Measurements from ENCODE around the gene KCNH4.

Gene KCNH4

DNA sequence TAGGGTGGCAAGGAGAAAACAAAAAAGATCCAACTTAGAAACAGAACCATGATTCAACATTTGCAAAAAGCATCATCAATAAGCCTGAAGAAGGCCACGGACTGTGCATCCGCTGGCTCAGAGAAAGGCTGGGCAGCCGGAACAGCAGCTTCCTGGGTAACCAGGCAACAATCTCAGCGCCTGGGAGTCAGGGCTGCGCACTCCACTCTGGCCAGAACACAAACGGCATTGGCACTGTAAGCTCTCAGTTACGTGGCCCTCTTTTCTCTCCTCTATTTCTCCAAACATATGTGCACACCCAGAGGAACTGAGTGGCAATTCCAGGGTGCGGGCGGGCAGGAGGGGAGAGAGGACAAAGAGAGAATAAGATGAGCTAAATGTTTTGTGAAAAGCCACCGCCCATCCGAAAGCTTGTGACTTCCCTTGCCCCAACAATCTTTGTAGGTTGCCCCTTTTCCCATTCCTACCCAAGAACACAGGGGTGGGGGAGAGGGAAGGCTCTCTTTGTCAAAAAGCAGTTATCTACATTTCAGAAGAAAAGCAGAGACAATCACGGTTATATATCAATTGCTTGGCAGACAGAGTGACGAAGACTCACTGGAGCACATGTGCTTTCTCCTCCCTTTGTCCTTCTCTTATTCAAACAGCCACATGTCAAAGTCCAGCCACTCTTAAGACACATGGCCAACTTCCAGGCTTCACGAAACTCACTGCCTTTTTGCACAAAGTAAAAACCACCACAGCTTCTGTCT is 19.9 kb upstream of the KCNH4 start:
- TF ChIP-seq ZFX (IDR thresholded peaks at IDR 0.05): no peak
- TF ChIP-seq, protein P1, sequence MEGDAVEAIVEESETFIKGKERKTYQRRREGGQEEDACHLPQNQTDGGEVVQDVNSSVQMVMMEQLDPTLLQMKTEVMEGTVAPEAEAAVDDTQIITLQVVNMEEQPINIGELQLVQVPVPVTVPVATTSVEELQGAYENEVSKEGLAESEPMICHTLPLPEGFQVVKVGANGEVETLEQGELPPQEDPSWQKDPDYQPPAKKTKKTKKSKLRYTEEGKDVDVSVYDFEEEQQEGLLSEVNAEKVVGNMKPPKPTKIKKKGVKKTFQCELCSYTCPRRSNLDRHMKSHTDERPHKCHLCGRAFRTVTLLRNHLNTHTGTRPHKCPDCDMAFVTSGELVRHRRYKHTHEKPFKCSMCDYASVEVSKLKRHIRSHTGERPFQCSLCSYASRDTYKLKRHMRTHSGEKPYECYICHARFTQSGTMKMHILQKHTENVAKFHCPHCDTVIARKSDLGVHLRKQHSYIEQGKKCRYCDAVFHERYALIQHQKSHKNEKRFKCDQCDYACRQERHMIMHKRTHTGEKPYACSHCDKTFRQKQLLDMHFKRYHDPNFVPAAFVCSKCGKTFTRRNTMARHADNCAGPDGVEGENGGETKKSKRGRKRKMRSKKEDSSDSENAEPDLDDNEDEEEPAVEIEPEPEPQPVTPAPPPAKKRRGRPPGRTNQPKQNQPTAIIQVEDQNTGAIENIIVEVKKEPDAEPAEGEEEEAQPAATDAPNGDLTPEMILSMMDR (conservative IDR thresholded peaks at IDR 0.05): no peak
- H3K27ac ChIP-seq: no peak overlapping the region

DNA sequence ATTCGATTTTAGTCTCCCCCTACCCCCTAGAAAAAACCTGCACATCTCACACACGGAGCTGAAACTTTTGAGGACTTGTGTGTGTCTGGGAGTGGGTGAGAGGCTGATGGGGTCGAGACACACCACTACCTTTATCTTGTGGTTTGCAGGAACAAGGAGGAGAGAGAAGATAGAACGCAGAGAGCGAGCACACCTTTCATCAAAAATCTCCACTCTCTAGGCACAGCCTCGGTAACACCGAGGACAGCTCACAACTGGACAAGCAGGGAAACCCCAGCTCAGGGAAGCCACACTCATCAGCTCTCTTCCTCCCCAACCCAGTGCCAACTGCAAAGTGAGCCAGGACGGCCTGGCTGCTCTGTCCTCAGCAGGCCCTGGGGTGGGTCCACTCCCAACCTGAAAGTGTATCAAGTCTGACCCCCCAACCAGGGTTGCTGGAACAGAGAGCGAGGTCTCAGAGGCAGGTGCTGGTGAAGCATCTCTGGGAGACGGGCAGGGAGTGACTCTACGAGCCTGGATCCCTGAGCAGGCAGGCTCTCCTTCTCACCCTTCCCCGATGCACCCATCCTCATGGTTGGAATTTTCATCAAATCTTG is 18.6 kb upstream of the KCNH4 start:
- TF ChIP-seq ZFX (IDR thresholded peaks at IDR 0.05): no peak
- TF ChIP-seq, protein P1 (conservative IDR thresholded peaks at IDR 0.05): no peak
- no peak overlapping the region for H3K27ac ChIP-seq

DNA sequence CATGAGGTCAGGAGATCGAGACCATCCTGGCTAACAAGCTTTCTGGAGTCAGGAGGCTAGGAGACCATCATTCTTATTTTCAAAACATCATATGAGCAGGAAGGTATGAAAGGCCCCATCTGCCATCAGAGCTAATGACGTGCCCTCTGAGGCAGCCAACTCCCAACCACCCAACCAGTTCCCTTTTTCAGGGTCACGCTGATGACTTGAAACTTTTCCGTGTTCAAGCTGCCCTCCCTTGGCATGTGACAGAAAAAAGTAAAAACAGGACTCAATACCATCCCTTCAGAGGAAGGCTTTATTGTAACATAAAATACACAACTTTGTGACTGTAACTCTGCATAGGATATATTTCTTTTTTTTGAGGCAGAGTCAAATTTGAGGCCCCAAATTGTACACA is 18.0 kb upstream of the KCNH4 start:
- H3K27ac ChIP-seq: no peak overlapping the region
- no peak for TF ChIP-seq ZFX (IDR thresholded peaks at IDR 0.05)
- TF ChIP-seq, protein P1 (conservative IDR thresholded peaks at IDR 0.05): no peak

DNA sequence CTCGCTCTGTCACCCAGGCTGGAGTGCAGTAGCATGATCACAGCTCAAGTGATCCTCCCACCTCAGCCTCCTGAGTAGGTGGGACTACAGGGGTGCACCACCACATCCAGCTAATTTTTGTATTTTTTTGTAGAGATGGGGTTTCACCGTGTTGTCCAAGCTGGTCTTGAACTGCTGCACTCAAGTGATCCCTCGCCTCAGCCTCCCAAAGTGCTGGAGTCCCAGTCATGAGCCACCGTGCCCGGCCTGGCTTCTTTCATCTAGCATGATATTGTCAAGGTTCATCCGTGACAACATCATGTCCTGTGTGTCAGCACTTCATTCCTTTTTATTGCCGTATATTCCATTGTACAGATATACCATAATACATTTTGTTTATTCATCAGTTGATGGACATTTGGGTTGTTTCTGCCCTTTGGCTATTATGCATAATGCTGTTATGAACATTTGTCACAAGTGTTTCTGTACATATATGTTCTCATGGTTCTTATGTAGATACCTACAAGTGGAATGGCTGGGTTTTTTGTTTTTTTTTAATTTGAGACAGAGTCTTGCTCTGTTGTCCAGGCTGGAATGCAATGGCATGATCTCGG is 16.7 kb upstream of the KCNH4 start:
- no peak overlapping the region for H3K27ac ChIP-seq
- no peak for TF ChIP-seq ZFX (IDR thresholded peaks at IDR 0.05)
- TF ChIP-seq, protein P1 (conservative IDR thresholded peaks at IDR 0.05): no peak

DNA sequence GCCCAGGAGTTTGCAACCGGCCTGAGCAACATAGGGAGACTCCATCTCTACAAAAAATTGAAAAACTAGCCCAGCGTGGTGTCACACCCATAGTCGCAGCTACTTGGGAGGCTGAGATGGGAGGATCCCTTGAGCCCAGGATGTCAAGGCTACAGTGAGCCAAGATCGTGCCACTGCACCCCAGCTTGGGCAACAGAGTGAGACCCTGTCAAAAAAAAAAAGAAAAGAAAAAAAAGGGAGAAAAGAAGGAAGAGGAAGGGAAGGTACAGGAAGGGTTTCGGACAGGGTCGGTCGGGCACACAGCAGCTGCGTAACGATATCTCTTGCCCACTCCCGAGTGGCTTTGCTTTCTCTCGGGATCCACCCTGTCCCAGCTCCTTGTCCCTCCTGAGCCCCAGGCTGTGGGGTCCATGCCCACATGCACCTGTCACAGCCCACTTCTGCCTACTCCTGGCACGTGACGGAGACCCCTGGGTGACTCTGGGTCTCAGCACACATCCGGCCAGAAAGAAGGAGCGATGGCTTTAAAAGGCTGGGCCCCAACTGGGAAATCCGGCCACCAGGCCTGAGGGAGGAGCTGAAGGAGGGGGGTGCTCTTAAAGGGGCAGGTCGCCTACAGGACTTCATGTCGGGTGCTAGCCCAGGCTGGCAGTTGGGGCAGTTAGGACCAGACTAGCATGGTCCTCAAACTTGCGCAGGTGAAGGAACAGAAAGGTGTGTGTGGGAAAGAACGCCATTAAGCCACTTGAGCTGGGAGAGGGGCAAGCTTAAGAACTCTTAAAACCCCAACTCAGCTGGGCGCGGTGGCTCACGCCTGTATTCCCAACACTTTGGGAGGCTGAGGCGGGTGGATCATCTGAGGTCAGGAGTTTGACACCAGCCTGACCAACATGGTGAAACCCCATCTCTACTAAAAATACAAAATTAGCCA is 13.3 kb upstream of the KCNH4 start, which contains the start of gene GHDC:
GHDC (minus strand) TSS at position 526 of the 931 bp plus-strand sequence. CDS start 913 bp downstream, outside the sequence.
- H3K27ac ChIP-seq: peak within 1 kb of the TSS; percentile 62
- TF ChIP-seq ZFX (IDR thresholded peaks at IDR 0.05): no peak
- TF ChIP-seq, protein P1 (conservative IDR thresholded peaks at IDR 0.05): no peak

DNA sequence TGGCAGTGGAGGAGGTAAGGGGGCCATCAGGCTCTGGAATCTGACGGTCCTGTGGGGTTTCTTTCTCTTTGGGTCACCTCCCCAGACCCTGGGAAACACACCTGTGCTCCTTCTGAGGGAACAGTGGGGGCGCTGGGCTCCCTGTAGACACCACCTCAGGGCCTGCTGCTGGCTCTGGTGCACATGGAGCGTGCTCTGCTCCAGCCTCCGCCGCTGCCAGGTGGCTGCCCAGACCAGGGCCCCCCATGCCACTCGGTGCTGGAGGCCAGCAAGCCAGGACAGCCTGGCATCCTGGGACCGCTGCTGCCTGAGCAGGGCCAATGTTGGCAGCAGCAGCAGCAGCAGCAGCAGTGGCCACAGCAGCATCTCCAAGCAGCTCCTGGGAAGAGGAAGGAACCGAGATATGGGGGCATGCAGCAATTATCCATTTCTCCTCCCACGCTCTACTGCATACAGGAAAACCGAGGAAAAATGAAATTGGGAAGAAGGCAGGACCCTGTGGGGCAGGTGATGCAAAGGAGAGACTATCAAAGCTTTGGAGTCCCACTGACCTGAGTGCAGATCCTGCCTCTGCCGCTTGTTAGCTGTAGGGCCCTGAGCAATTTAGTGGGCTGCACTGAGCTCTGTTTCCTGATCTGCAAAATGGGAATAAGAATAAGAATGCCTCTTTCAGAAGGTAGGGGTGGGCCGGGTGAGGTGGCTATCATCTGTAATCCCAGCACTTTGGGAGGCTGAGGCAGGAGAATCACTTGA is 12.4 kb upstream of the KCNH4 start:
- H3K27ac ChIP-seq: peak overlapping the region; percentile 62

More for the DNA sequence above, 12.4 kb upstream of the KCNH4 start:
- TF ChIP-seq, protein P1 (conservative IDR thresholded peaks at IDR 0.05): no peak
- no peak for TF ChIP-seq ZFX (IDR thresholded peaks at IDR 0.05)

All from C4-2B (cell line).